B cell (primary cell): ENCODE measurements around the gene SPPL3. TPM values are rescaled to one million over a fixed set of nuclear protein-coding genes. Genes with fewer than 3 reads are reported as not detected.

Experiments
- ATAC-seq: fragments of 200-7000 bp; cut with Tn5 transposase; one replicate; pipeline ENCODE4 v1.10.0; 2021; ENCODE audit warnings: low read depth, mild to moderate bottlenecking, moderate number of reproducible peaks, moderate library complexity
- CTCF ChIA-PET: fragments of 350-600 bp; sonication (Branson Sonifier 250); formaldehyde crosslinking; loops from one replicate; lab custom pipeline; 2021; ENCODE audit warnings: antibody characterized with exemption, inconsistent platforms; lab: Charles Lee
- POLR2A ChIA-PET: fragments of 350-600 bp; sonication (Branson Sonifier 250); formaldehyde crosslinking; loops from one replicate; lab custom pipeline; 2021; ENCODE audit warnings: antibody characterized with exemption; lab: Charles Lee
- DNase-seq: peaks from one replicate; pipeline ENCODE4 v3.0.0; 2013
- H2AFZ ChIP-seq: 2 replicates; pipeline ENCODE4 v1.6.1; 2012; ENCODE audit warnings: mild to moderate bottlenecking, low read depth, low read length; ENCODE audit not compliant: insufficient read depth, poor library complexity, severe bottlenecking
- H3K27ac ChIP-seq, 2 donors: 1 replicate in 1 of 2; 2 replicates in 1 of 2; pipeline ENCODE4 v1.5.1; 2012 to 2013; ENCODE audit warnings: low read length in 2 of 2, mild to moderate bottlenecking in 2 of 2, moderate library complexity in 1 of 2
- H3K27me3 ChIP-seq, 4 experiments: fragments of 200-600 bp in 1 of 4; sonication (generic) in 1 of 4; replicated peaks in 1 of 4; 1 replicate in 2 of 4; 2 replicates in 2 of 4; pipeline versions ENCODE4 v1.6.1 to v1.7.0; 2013 to 2016; ENCODE audit warnings: low read length in 3 of 4, mild to moderate bottlenecking in 2 of 4, mixed read lengths in 1 of 4, moderate library complexity in 1 of 4; ENCODE audit not compliant: insufficient read depth in 4 of 4, control insufficient read depth in 3 of 4; ENCODE audit errors: control extremely low read depth in 1 of 4
- H3K36me3 ChIP-seq, 2 experiments: replicated peaks in 1 of 2; 1 replicate in 1 of 2; 2 replicates in 1 of 2; pipeline versions ENCODE4 v1.6.1 to v1.7.1; 2013; ENCODE audit warnings: low read length in 1 of 2; ENCODE audit not compliant: insufficient read depth in 2 of 2, control insufficient read depth in 1 of 2; ENCODE audit errors: control extremely low read depth in 1 of 2, extremely low read depth in 1 of 2
- H3K4me1 ChIP-seq, 2 donors: fragments of 200-600 bp in 1 of 2; sonication (generic) in 1 of 2; 1 replicate in 1 of 2; 2 replicates in 1 of 2; pipeline versions ENCODE4 v1.5.1 to v1.6.1; 2013 to 2017; ENCODE audit warnings: low read length in 2 of 2; ENCODE audit not compliant: control insufficient read depth in 2 of 2, insufficient read depth in 2 of 2
- H3K4me2 ChIP-seq: replicated peaks from 2 replicates; pipeline ENCODE3; 2012; ENCODE audit warnings: mild to moderate bottlenecking, low read depth, low read length; ENCODE audit not compliant: poor library complexity, severe bottlenecking
- H3K4me3 ChIP-seq, 5 experiments: fragments of 200-600 bp in 1 of 5; sonication (generic) in 1 of 5; 1 replicate in 3 of 5; 2 replicates in 2 of 5; pipeline versions ENCODE4 v1.5.1 to v1.7.0; 2011 to 2016; ENCODE audit warnings: low read length in 4 of 5, mild to moderate bottlenecking in 4 of 5, low read depth in 2 of 5, control low read depth in 1 of 5, moderate library complexity in 1 of 5; ENCODE audit not compliant: insufficient read depth in 1 of 5; ENCODE audit errors: control extremely low read depth in 1 of 5, extremely low read depth in 1 of 5
- H3K79me2 ChIP-seq: fragments of 200-600 bp; sonication (generic); one replicate; pipeline ENCODE4 v1.6.0; 2016; ENCODE audit warnings: low read length; ENCODE audit not compliant: control insufficient read depth, insufficient read depth
- H3K9ac ChIP-seq: fragments of 200-600 bp; sonication (generic); 2 replicates; pipeline ENCODE4 v1.6.1; 2017; ENCODE audit warnings: mild to moderate bottlenecking, low read length, moderate library complexity
- H3K9me3 ChIP-seq, 3 donors: one replicate each; pipeline versions ENCODE4 v1.6.1 to v1.7.1; 2013; ENCODE audit warnings: low read length in 2 of 3; ENCODE audit not compliant: control insufficient read depth in 2 of 3, insufficient read depth in 1 of 3; ENCODE audit errors: control extremely low read depth in 1 of 3
- H4K20me1 ChIP-seq: 2 replicates; pipeline ENCODE4 v1.6.0; 2012; ENCODE audit warnings: mild to moderate bottlenecking, low read length; ENCODE audit not compliant: insufficient read depth, control insufficient read depth, poor library complexity, severe bottlenecking
- H3K27ac Mint-ChIP-seq: one replicate; pipeline ENCODE4 v1.8.0; 2021; ENCODE audit warnings: mixed read lengths
- H3K27me3 Mint-ChIP-seq: one replicate; pipeline ENCODE4 v1.8.0; 2021; ENCODE audit warnings: mixed read lengths
- H3K4me1 Mint-ChIP-seq: one replicate; pipeline ENCODE4 v1.8.0; 2021; ENCODE audit warnings: mixed read lengths
- H3K4me3 Mint-ChIP-seq: one replicate; pipeline ENCODE4 v1.8.0; 2021; ENCODE audit warnings: mixed read lengths
- H3K9me3 Mint-ChIP-seq: one replicate; pipeline ENCODE4 v1.8.0; 2022; ENCODE audit warnings: mixed read lengths; ENCODE audit not compliant: insufficient read depth
- EZH2 ChIP-seq: IDR thresholded peaks from 2 replicates; pipeline ENCODE4 v1.6.1; 2012; ENCODE audit warnings: borderline replicate concordance, low read depth, mild to moderate bottlenecking, moderate library complexity, low read length; ENCODE audit not compliant: insufficient read depth, poor library complexity, severe bottlenecking
- WGBS: methylation state at CpG from one replicate; pipeline ENCODE4 v1.1.5; 2013; ENCODE audit warnings: missing lambda C conversion rate; ENCODE audit not compliant: insufficient coverage; 5-methylcytosine and 5-hydroxymethylcytosine counted together
- intact Hi-C: fragments of 100-400 bp; cut with micrococcal nuclease; formaldehyde crosslinking; loops from one replicate; pipeline ENCODE4 v1.10.0; 2022
- polyA plus RNA-seq: library from polyadenylated mRNA; depleted of rRNA; stranded (reverse); fragments of >200 nt; gene quantifications from 2 replicates; pipeline ENCODE4 v1.2.3, GENCODE V29; 2012
- total RNA-seq, 2 donors: library from RNA; stranded (reverse); fragments of 120-200 nt in 1 of 2; gene quantifications; 1 replicate in 1 of 2; 2 replicates in 1 of 2; pipeline versions ENCODE4 v1.2.3 to v1.2.4, GENCODE V29; 2013 to 2022
- TF ChIP-seq, protein P1 (sequence below): fragments of 200-600 bp; IDR thresholded peaks from one replicate; pipeline ENCODE4 v1.8.0; 2022; ENCODE audit warnings: antibody characterized with exemption, mild to moderate bottlenecking

Gene SPPL3
- total and polyA plus RNA-seq, 2 donors (not counting 1 experiment from before 2014, with no cell fraction given): 12.3 to 43.6 TPM

DNA sequence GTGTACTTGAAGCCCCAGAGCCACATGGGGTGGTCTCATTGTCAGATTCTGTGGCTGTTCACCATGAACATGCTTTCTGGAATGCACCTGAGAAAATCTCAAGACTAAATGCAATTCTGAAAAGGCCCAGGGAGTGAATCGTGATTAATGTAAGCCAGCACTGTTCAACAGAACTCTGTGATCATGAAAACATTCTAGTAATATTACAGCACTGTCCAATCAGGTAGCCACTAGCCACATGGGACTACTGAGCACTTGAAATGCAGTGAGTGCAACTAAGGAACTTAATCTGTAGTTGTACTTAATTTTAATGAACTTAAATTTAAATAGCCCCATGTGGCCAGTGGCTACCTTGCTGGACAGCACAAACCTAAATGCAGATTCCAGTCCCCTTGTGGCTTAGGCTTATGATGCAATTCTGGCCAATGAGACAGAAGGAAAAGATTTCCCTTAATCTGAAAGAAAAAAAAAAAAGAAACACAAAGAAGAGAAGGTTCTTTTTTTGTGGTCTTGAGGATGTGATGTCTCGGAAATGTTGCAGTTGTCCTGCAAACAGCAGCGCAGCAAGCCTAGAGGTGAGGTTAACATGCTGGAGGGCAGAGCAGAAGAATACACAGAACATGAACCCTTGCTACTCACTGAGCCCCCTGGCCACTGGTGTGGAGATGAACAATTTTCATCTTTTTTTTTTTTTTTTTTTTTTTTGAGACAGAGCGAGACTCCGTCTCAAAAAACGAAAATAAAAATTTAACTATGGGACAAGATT lies 48.2 kb downstream of the SPPL3 start:
- Histone ChIP-seq H3K4me3 (no peak overlapping the region), H3K9ac (no peak overlapping the region), H4K20me1 (peaks cover 33% of the 10 kb centered on the region), H3K36me3 (peaks cover 0 to 2% of the 10 kb centered on the region in 2 experiments), H3K27me3 (no peaks in the 10 kb centered on the region), H3K9me3 (peaks cover 0 to 3% (median 3%) of the 10 kb centered on the region in 3 donors), H2AFZ (no peak overlapping the region), H3K27ac (no peak overlapping the region), H3K4me2 (no peak overlapping the region), H3K4me1 (peaks cover 52 to 60% of the 10 kb centered on the region in 2 donors), H3K79me2 (peaks cover 91% of the 10 kb centered on the region)
- Mint-ChIP-seq H3K9me3 (no peaks in the 10 kb centered on the region), H3K4me1 (peaks cover 66% of the 10 kb centered on the region), H3K27ac (peak overlapping the region; percentile 46), H3K27me3 (no peaks in the 10 kb centered on the region), H3K4me3 (no peak overlapping the region)
- ATAC-seq (no peak), DNase-seq (no peak)
- WGBS: 20% methylated on average over 1 of the region's 6 CpGs
- CTCF ChIA-PET: interaction anchor here (0.6 to 1.9 kb wide), 7 partner anchors 9 to 273 kb away, joined by 3 to 8 read pairs (median 5); no protein-coding TSS in a partner anchor
- no peak for TF ChIP-seq EZH2
- TF ChIP-seq, protein P1, sequence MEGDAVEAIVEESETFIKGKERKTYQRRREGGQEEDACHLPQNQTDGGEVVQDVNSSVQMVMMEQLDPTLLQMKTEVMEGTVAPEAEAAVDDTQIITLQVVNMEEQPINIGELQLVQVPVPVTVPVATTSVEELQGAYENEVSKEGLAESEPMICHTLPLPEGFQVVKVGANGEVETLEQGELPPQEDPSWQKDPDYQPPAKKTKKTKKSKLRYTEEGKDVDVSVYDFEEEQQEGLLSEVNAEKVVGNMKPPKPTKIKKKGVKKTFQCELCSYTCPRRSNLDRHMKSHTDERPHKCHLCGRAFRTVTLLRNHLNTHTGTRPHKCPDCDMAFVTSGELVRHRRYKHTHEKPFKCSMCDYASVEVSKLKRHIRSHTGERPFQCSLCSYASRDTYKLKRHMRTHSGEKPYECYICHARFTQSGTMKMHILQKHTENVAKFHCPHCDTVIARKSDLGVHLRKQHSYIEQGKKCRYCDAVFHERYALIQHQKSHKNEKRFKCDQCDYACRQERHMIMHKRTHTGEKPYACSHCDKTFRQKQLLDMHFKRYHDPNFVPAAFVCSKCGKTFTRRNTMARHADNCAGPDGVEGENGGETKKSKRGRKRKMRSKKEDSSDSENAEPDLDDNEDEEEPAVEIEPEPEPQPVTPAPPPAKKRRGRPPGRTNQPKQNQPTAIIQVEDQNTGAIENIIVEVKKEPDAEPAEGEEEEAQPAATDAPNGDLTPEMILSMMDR: no peak
- intact Hi-C loops: loop anchor here (2.0 to 10.0 kb wide), 3 partner anchors 46 to 171 kb away; partner anchors contain the start of genes MLEC and SPPL3
- POLR2A ChIA-PET: no interaction called here

GRCh38 chr12:120854804-120855203 lies 49.4 kb downstream of the SPPL3 start:
- Histone ChIP-seq H3K9ac (no peak overlapping the region), H3K4me3 (no peak overlapping the region), H3K27ac (no peak overlapping the region), H2AFZ (no peak overlapping the region), H3K27me3 (no peaks in the 10 kb centered on the region), H3K4me1 (peaks cover 61 to 72% of the 10 kb centered on the region in 2 donors), H4K20me1 (peaks cover 35% of the 10 kb centered on the region), H3K36me3 (peaks cover 0 to 2% of the 10 kb centered on the region in 2 experiments), H3K79me2 (peaks cover 90% of the 10 kb centered on the region), H3K9me3 (peaks cover 0 to 3% (median 3%) of the 10 kb centered on the region in 3 donors), H3K4me2 (no peak overlapping the region)
- ATAC-seq (no peak), DNase-seq (no peak)
- Mint-ChIP-seq H3K27ac (no peak overlapping the region), H3K9me3 (no peaks in the 10 kb centered on the region), H3K4me3 (no peak overlapping the region), H3K27me3 (no peaks in the 10 kb centered on the region), H3K4me1 (peaks cover 75% of the 10 kb centered on the region)
- TF ChIP-seq EZH2: no peak
- TF ChIP-seq, protein P1: no peak
- POLR2A ChIA-PET: interaction anchor here (0.6 kb wide), 1 partner anchor 817 kb away, joined by 4 read pairs; no protein-coding TSS in a partner anchor
- intact Hi-C loops: loop anchor here (5.0 to 10.0 kb wide), 2 partner anchors 47 to 170 kb away; partner anchors contain the start of genes MLEC and SPPL3
- no CpG with 5 or more reads among the region's 4 CpGs for WGBS
- CTCF ChIA-PET: interaction anchor here (0.6 kb wide), 1 partner anchor 131 kb away, joined by 3 read pairs; no protein-coding TSS in a partner anchor
